H54 (cell line): ENCODE results near the gene HDC.
A peak's percentile ranks its signal among the peaks of the same experiment; 100 is the strongest.

Source experiments
- DNase-seq: peaks from one replicate; pipeline ENCODE4 v3.0.0; 2011; ENCODE audit warnings: low spot score, mixed read lengths; ENCODE audit not compliant: insufficient read length
- FAIRE-seq: peaks from 3 replicates; lab custom pipeline; 2011; peaks lifted over from hg19 to GRCh38; lab: Jason Lieb, UNC
- POLR2A ChIP-seq: IDR thresholded peaks from 2 replicates; pipeline ENCODE4 v1.6.1; 2011; ENCODE audit warnings: low read depth, mild to moderate bottlenecking, low read length

Gene HDC

GRCh38 chr15:50265620-50266019, at the start of gene HDC:
Gene HDC (minus strand): TSS chr15:50265726. CDS start chr15:50265623, 103 bp downstream.
- DNase-seq: no peak
- FAIRE-seq: no peak
- no peak for TF ChIP-seq POLR2A

- no peak for FAIRE-seq
- DNase-seq: no peak
- no peak for TF ChIP-seq POLR2A
Observed at GRCh38 chr15:50312636-50313035, 47.1 kb upstream of the HDC start.

GRCh38 chr15:50307799-50308198, 42.3 kb upstream of the HDC start:
- no peak for DNase-seq
- no peak for TF ChIP-seq POLR2A
- FAIRE-seq: no peak

- FAIRE-seq: no peak
- TF ChIP-seq POLR2A: no peak
- DNase-seq: no peak
Observed at GRCh38 chr15:50304836-50305235, 39.3 kb upstream of the HDC start.

GRCh38 chr15:50302581-50302980, 37.1 kb upstream of the HDC start:
- DNase-seq (no peak), FAIRE-seq (no peak)
- no peak for TF ChIP-seq POLR2A

GRCh38 chr15:50298340-50298739, 32.8 kb upstream of the HDC start:
- DNase-seq: peak; percentile 2
- no peak for TF ChIP-seq POLR2A
- FAIRE-seq: no peak

- no peak for FAIRE-seq
- DNase-seq: no peak
- TF ChIP-seq POLR2A: no peak
Observed at GRCh38 chr15:50295966-50296365, 30.4 kb upstream of the HDC start.

GRCh38 chr15:50289749-50290148, 24.2 kb upstream of the HDC start:
- no peak for TF ChIP-seq POLR2A
- FAIRE-seq (no peak), DNase-seq (no peak)

GRCh38 chr15:50287324-50288116, 22.0 kb upstream of the HDC start:
- DNase-seq (no peak), FAIRE-seq (no peak)
- no peak for TF ChIP-seq POLR2A

- DNase-seq (no peak), FAIRE-seq (no peak)
- TF ChIP-seq POLR2A: no peak
Observed at GRCh38 chr15:50281427-50281826, 15.9 kb upstream of the HDC start.

- DNase-seq (no peak), FAIRE-seq (no peak)
- no peak for TF ChIP-seq POLR2A
Observed at GRCh38 chr15:50280271-50280670, 14.7 kb upstream of the HDC start.

- TF ChIP-seq POLR2A: no peak
- FAIRE-seq: no peak
- DNase-seq: no peak
Observed at GRCh38 chr15:50278496-50278895, 13.0 kb upstream of the HDC start.

- no peak for TF ChIP-seq POLR2A
- FAIRE-seq (no peak), DNase-seq (no peak)
Observed at GRCh38 chr15:50277370-50277769, 11.8 kb upstream of the HDC start.

GRCh38 chr15:50275908-50276307, 10.4 kb upstream of the HDC start:
- DNase-seq (no peak), FAIRE-seq (no peak)
- TF ChIP-seq POLR2A: no peak

- FAIRE-seq (no peak), DNase-seq (no peak)
- TF ChIP-seq POLR2A: no peak
Observed at GRCh38 chr15:50275091-50275490, 9.6 kb upstream of the HDC start.
